Heart left ventricle (tissue), 16 donors: ENCODE data around the gene TSPAN31. TPM values are rescaled to one million over a fixed set of nuclear protein-coding genes. Genes with fewer than 3 reads are reported as not detected.

Experiments used
- ATAC-seq, 4 donors: fragments of 200-7000 bp; cut with Tn5 transposase; one replicate each; pipeline ENCODE4 v1.9.1; 2020 to 2022; ENCODE audit warnings: moderate library complexity in 4 of 4, mild to moderate bottlenecking in 3 of 4, moderate number of reproducible peaks in 1 of 4
- DNase-seq, 5 donors: peaks; one replicate each; pipeline ENCODE4 v3.0.0-alpha.2; 2020
- H3K27ac ChIP-seq, 12 donors: fragments of 200-600 bp; sonication (generic) in 4 of 12; one replicate each; pipeline versions ENCODE4 v1.5.0 to v1.8.0; 2016 to 2022; ENCODE audit warnings: mild to moderate bottlenecking in 2 of 12
- H3K27me3 ChIP-seq, 9 donors: fragments of 200-600 bp; sonication (generic) in 2 of 9; one replicate each; pipeline versions ENCODE4 v1.5.1 to v1.8.0; 2016 to 2022; ENCODE audit warnings: mild to moderate bottlenecking in 3 of 9
- H3K36me3 ChIP-seq, 9 donors: fragments of 200-600 bp; sonication (generic) in 2 of 9; one replicate each; pipeline versions ENCODE4 v1.5.0 to v1.8.0; 2018 to 2022; ENCODE audit warnings: mild to moderate bottlenecking in 2 of 9
- H3K4me1 ChIP-seq, 12 donors: fragments of 200-600 bp; sonication (generic) in 4 of 12; one replicate each; pipeline versions ENCODE4 v1.5.0 to v1.8.0; 2016 to 2022; ENCODE audit warnings: mild to moderate bottlenecking in 3 of 12
- H3K4me3 ChIP-seq, 12 donors: fragments of 200-600 bp; sonication (generic) in 4 of 12; one replicate each; pipeline versions ENCODE4 v1.5.0 to v1.8.0; 2017 to 2022; ENCODE audit warnings: mild to moderate bottlenecking in 9 of 12, moderate library complexity in 4 of 12
- H3K9me3 ChIP-seq, 12 donors: fragments of 200-600 bp; sonication (generic) in 4 of 12; one replicate each; pipeline versions ENCODE4 v1.5.0 to v1.8.0; 2016 to 2022; ENCODE audit warnings: mild to moderate bottlenecking in 1 of 12
- POLR2A ChIP-seq, 2 donors: fragments of 450-650 bp; IDR thresholded peaks; one replicate each; pipeline ENCODE4 v1.6.1; 2017; ENCODE audit warnings: antibody characterized with exemption in 2 of 2, mild to moderate bottlenecking in 2 of 2, moderate library complexity in 2 of 2
- WGBS, 4 donors: extraction: QIAGEN DNeasy Blood & Tissue Kit in 2 of 4; methylation state at CpG; one replicate each; pipeline versions ENCODE4 v1.1.5 to v1.1.7; 2013 to 2018; 5-methylcytosine and 5-hydroxymethylcytosine counted together
- intact Hi-C, 10 donors: fragments of 100-400 bp; cut with DNase I; formaldehyde crosslinking; loops; one replicate each; pipeline versions ENCODE4 v1.11.1 to v1.14.2; 2022
- polyA plus RNA-seq, 2 donors: library from polyadenylated mRNA; stranded (reverse); fragments of 200-250 nt; gene quantifications; one replicate each; pipeline ENCODE4 v1.2.3, GENCODE V29; 2013
- total RNA-seq, 9 donors: library from RNA; depleted of rRNA in 2 of 9; stranded (reverse); fragments of >200 nt in 2 of 9; fragmentation: NEBNext Ultra II Directional in 3 of 9; extraction: Animal tissue kit (Norgen Biotek cat#: 25700) in 3 of 9; gene quantifications; one replicate each; pipeline versions ENCODE4 v1.1.0 to v1.2.4, GENCODE V29; 2016 to 2023
- TF ChIP-seq, protein P1 (sequence below), 12 donors: fragments of 200-600 bp; sonication (generic) in 4 of 12; IDR thresholded peaks; one replicate each; pipeline versions ENCODE4 v1.5.0 to v1.8.0; 2018 to 2022; ENCODE audit warnings: antibody characterized with exemption in 12 of 12, mild to moderate bottlenecking in 5 of 12
- donor health status: ischemic (EF 13 %, LVEDD 7.1; RV severe dilation, severe dysfunction).
- donor health status: healthy with polysubstance abuse.
- donor health status: DM: no; HTN: yes; CAD: no.
- donor health status: DM: no; HTN: no; CAD: no.
- donor health status: ischemic (EF 25% LVEDD 6.9; RV normal size, moderate dysfunction).
- donor health status: ischemic (EF 25% LVEDD 5.7; RV mildly dilated, moderate dysfunction).
- donor health status: healthy.
- donor health status: DM: yes; HTN: yes; CAD: no.
- donor health status: ischemic (EF 35%, LVEDD 5.7; RV mildly dilated, moderate dysfunction).
- donor health status: nonischemic (EF 11% LVEDD 7.7; RV severe dilation, severe dysfunction).
- donor health status: DM: yes; HTN: yes; CAD: no.
- donor health status: PGD.
- donor health status: ischemic (EF 29% LVEDD 5.4; RV normal size, mild dysfunction).
- donor health status: nonischemic (EF 23%, LVEDD 6.1; RV moderate dilation, normal function).

The TSPAN31 gene
- total and polyA plus RNA-seq, 11 donors: 27.2 to 59.3 (median 31.4) TPM

DNA sequence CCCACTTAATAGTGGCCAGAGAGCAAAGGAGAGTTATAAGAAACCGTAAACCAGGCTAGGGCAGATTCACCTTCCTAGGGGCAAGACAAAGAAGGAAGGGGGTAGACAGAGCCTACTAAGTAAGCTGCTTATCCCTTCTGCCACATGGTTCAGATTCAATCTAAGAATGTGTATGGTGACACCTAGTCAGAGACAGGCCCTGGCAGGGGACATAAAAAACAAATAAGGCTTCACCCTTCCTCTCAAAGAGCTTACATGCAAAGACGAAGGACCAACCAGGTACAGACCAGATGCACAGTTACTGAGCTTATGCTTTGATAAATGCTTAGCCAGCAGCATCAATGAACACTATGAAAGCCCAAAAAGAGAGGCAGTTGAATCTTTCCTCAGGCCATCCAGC, 17.6 kb downstream of the TSPAN31 start:
- no peak for ATAC-seq

DNA sequence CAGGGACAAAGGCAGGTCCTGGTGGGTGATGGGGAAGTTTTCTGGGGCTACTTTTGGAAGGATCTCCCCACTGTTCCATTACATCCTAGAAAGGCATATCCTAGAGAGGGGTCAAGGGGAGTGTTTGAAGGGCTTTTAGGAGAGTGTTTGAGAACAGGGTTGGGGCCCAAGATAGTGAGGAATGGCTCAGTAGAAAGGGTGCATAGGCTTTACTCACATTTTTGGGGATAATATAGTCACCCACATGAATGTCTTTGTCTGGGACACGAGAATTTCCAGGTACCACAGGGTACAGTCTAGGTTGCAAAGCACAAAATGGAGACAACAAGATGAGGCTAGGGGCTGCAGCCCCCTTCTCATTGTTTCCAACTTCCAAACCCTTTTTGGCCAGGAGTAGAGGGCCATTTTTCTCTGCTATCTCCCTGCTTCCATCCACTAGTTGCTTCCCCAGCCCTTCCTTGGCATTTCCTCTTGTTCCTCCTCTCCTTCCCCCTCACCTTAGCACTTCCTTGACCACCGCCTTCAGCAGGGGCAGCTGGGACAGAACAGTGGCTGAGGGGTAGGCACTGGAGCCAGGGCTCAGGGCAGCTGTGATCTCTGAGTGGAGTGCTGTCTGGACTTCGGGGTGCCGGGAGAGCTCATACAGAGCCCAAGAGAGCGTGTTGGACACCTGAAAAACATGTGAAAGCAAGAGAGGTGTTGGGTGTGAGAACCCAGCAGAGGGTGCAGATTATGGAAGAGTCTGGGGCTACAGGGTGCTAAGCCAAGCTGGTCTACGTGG, 19.2 kb downstream of the TSPAN31 start:
- no peak for TF ChIP-seq POLR2A (IDR thresholded peaks at IDR 0.05)
- TF ChIP-seq, protein P1, sequence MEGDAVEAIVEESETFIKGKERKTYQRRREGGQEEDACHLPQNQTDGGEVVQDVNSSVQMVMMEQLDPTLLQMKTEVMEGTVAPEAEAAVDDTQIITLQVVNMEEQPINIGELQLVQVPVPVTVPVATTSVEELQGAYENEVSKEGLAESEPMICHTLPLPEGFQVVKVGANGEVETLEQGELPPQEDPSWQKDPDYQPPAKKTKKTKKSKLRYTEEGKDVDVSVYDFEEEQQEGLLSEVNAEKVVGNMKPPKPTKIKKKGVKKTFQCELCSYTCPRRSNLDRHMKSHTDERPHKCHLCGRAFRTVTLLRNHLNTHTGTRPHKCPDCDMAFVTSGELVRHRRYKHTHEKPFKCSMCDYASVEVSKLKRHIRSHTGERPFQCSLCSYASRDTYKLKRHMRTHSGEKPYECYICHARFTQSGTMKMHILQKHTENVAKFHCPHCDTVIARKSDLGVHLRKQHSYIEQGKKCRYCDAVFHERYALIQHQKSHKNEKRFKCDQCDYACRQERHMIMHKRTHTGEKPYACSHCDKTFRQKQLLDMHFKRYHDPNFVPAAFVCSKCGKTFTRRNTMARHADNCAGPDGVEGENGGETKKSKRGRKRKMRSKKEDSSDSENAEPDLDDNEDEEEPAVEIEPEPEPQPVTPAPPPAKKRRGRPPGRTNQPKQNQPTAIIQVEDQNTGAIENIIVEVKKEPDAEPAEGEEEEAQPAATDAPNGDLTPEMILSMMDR (IDR thresholded peaks at IDR 0.05): no peak
- Histone ChIP-seq H3K27me3 (peaks cover 9 to 47% (median 37%) of the 10 kb centered on the region in 9 donors), H3K4me3 (peak overlapping the region in 1 of 12 donors; percentile 61), H3K4me1 (peaks cover 10 to 35% (median 25%) of the 10 kb centered on the region in 12 donors), H3K9me3 (no peaks in the 10 kb centered on the region), H3K27ac (no peak overlapping the region), H3K36me3 (peaks cover 0 to 10% (median 3%) of the 10 kb centered on the region in 9 donors)
- no peak for DNase-seq
- no peak for ATAC-seq
- intact Hi-C loops: no loop called here
- WGBS, 4 donors: 69 to 80% (median 72%) methylated on average over 6 of the region's 6 CpGs

More for the DNA sequence above, 17.6 kb downstream of the TSPAN31 start:
- Histone ChIP-seq H3K27ac (no peak overlapping the region), H3K4me1 (peaks cover 10 to 34% (median 25%) of the 10 kb centered on the region in 12 donors), H3K4me3 (no peak overlapping the region), H3K36me3 (peaks cover 0 to 18% (median 15%) of the 10 kb centered on the region in 9 donors), H3K9me3 (no peaks in the 10 kb centered on the region), H3K27me3 (peaks cover 9 to 47% (median 37%) of the 10 kb centered on the region in 9 donors)
- TF ChIP-seq POLR2A (IDR thresholded peaks at IDR 0.05): no peak
- TF ChIP-seq, protein P1 (IDR thresholded peaks at IDR 0.05): no peak
- 87 to 96% (median 94%) methylated on average over 2 of the region's 2 CpGs for WGBS, 4 donors
- no peak for DNase-seq
- intact Hi-C loops: no loop called here

DNA sequence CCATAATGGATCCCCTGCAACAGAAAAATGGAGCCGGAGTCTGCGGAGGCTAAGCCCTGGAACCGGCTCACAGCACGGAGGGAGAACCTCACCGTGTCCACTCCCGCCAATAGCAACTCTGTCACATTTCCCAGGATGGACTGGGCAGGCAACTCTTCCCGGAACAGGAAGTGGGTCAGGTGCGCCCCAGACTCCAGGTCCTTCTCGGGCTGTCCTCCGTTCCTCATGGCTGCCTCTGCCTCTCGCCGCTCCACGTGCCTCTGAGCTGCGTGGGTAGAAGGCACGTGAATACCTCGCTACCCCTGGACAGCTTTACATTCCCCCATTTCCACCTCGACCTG, 19.8 kb downstream of the TSPAN31 start:
- ATAC-seq: no peak
- DNase-seq: no peak
- peak overlapping the region in 11 of 12 donors; percentile 3 to 61 (median 38) for H3K4me3 ChIP-seq
- 17 to 31% (median 17%) methylated on average over 10 to 17 of the region's 17 CpGs for WGBS, 4 donors
- peaks cover 10 to 35% (median 25%) of the 10 kb centered on the region in 12 donors for H3K4me1 ChIP-seq
- TF ChIP-seq POLR2A (IDR thresholded peaks at IDR 0.05): no peak
- TF ChIP-seq, protein P1 (IDR thresholded peaks at IDR 0.05): no peak
- peaks cover 0 to 13% (median under 1%) of the 10 kb centered on the region in 9 donors for H3K36me3 ChIP-seq
- no peak overlapping the region for H3K27ac ChIP-seq
- H3K27me3 ChIP-seq: peaks cover 9 to 47% (median 37%) of the 10 kb centered on the region in 9 donors
- intact Hi-C loops: no loop called here
- no peaks in the 10 kb centered on the region for H3K9me3 ChIP-seq

DNA sequence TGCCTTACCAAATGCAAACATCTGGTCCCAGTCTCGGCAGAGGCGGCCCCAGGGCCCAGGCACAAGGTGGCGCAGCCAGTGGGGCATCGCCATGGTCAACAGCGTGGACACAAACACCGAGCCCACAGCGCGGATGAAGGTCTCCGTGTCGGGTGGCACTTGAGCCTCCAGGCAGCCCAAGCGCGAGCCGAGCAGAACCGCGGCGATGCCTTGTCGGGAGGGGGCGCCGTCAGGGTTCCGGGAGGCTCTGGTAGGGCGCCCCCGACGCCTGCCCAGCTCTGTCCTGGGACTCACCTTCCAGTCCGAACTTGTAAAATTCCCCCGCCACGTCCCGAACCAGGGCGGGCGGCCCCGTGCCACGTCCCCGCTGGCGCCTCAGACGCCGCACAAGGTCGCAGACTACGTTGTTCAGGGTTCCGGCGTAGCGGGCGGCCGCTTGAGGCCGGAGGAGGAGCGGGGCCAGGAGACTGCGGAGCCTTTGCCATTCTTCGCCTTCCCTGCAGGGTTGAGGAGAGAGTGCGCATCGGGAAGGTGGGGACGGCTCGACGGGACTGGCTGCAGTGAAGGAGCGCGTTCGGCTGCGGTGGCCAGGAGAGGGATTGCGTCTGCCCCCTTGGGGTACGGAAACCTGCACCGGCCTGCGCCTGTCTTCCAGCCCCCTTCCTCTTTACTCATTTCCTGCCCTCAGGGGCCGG, 20.3 kb downstream of the TSPAN31 start:
- Histone ChIP-seq H3K27ac (no peak overlapping the region), H3K4me1 (peaks cover 10 to 35% (median 25%) of the 10 kb centered on the region in 12 donors), H3K4me3 (peak overlapping the region; percentile 3 to 61 (median 38)), H3K36me3 (peaks cover 0 to 18% (median 4%) of the 10 kb centered on the region in 9 donors), H3K27me3 (peaks cover 9 to 47% (median 37%) of the 10 kb centered on the region in 9 donors), H3K9me3 (no peaks in the 10 kb centered on the region)
- intact Hi-C loops: no loop called here
- DNase-seq (peak in 1 of 5 donors; percentile 75), ATAC-seq (peak in 3 of 4 donors; percentile 33 to 57 (median 35))
- 0 to 2% (median 1%) methylated on average over 4 to 60 of the region's 60 CpGs for WGBS, 4 donors
- TF ChIP-seq POLR2A (IDR thresholded peaks at IDR 0.05): no peak
- TF ChIP-seq, protein P1 (IDR thresholded peaks at IDR 0.05): peak in 7 of 12 donors; percentile 7 to 49 (median 31)
